CD4-positive, alpha-beta T cell treated with Interleukin-10 for 1 hour (primary cell): ENCODE data around the gene UFSP2.

Experiments
- DNase-seq: peaks from one replicate; pipeline ENCODE4 v3.0.0-alpha.2; 2020

The UFSP2 gene

DNA sequence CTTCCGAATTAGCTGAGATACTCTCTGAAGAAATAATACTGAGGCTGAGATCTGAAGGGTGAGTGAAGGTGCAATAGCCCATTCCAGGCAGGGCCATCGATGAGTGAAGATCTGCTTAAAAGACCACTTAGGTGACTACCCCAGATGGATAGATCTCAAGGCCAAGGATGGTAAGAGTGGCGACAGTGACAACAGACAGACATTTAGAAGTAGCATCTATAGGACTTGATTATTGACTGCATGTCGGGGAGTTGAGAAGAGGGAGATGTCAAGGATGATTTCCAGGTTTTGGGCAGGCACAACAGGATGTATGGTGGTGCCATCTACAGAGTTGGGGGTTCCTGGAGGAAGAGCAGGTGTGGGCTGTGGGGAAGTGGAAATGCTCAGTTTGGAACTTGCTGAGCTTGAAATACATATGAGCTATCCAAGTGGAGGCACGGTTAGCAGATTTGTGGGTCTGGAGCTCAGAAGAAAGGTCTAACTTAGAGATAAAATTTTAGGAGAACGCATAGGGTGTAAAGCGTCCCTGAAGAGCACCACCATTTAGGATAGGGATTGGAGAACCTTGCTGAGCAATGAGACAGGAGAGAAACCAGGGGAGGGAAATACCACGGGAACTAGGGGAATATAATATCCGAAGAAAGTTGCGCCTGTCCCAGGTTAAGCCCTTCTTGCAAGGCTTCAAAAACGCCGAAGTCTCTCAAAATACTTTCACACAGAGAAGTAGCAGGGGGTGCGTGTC, 688 bp downstream of the UFSP2 start:
- DNase-seq = no peak

DNA sequence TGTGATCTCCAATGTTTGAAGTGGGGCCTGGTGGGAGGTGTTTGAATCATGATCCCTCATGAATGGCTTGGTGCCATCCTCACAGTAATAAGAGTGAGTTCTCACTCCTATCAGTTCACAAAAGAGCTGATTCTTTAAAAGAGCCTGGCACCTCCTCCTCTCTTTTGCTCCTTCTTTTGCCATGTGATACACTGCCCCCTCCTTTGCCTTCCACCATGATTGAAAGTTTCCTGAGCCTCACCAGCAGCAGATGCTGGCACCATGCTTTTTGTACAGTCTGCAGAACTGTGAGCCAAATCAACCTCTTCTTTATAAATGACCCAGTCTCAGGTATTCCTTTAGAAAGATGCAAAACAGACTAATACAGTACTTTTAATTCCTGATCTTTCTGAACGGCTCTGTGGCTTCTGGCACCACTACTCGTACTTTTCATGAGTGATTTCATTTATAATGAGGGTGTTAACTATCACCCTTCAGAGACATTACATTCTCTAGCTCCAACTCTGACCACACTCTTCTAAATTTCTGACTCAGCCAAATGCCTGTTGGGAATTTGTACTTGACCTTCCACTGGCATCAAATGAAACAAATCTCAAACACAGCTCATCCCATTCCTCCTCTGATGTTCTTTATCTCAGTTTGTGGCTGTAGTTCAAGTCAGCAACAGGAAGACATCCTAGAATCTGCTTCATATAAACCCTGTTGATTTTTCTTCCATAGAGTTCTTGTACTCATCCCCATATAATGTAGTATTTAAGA, 4.2 kb downstream of the UFSP2 start:
- no peak for DNase-seq

DNA sequence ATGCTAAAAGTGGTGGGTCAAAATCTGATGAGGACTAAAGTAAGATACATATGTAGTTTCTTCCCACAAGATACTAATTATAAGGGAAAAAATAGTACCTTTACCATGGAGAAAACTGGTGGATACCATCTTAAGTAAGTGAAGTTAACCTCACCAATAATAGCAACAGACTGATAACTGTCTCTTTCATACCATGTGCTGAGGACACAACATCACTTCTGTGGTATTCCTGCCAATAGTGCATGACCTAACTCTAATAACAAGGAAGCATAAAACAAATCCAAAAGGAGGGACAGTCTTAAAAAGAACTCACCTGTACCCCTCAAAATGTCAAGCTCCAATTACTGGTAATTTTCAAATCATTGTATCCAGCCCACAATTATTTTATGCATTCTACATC, 8.8 kb downstream of the UFSP2 start:
- DNase-seq = no peak

DNA sequence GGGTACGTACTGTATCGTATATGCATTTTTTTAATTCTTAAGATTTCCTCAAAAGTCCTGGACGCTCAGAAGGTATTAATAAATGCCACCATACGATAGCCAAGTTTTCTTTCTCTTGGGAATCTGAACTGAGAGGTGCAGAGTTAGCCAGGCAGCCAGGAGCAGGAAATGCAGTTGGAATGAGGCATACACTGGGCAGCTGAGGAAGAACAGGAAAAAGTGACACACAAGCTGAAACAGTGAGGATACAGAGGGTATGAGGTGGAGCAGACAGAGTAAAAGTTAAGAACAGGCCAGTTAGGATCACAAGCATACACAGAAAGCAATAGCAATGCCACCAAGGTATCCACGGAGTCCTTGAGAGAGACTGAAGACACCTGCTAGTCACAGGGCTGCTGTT, 13.4 kb downstream of the UFSP2 start:
- no peak for DNase-seq

DNA sequence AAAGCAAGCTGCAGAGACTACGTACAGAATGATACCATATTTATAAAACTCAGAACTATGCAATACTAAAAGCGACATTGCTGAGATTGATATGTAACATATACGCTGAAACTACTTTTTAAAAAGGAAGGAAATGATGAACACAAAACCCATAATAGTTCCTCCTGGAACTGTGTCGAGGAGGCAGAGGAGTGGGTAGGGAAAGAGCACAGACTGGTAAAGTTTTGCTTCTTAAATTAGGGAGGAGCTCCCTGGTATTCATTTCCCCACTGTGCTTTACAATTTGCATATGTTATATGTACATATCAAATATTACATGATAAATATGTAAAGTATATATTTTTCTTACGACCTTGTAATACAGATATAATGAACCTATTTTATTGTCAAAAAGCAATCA, 13.9 kb downstream of the UFSP2 start:
- DNase-seq = no peak

DNA sequence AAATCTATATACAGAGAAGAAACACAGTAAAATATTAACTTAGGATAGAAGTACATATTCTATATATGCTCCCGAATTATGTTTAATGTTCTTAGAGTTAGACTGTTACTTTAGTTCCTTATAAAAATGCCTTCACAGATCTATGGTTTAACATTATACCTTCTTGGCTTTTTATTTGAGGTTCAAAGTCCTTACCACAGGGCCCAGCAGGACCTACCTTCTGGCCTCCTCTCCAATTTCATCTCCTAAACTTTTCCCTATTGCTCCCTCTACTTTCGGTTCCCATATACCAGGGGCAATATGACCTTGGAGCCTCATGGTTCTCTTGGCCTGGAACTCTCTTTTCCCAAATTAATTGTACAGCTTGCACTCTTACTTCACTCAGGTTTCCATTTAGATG, 17.3 kb downstream of the UFSP2 start:
- no peak for DNase-seq

DNA sequence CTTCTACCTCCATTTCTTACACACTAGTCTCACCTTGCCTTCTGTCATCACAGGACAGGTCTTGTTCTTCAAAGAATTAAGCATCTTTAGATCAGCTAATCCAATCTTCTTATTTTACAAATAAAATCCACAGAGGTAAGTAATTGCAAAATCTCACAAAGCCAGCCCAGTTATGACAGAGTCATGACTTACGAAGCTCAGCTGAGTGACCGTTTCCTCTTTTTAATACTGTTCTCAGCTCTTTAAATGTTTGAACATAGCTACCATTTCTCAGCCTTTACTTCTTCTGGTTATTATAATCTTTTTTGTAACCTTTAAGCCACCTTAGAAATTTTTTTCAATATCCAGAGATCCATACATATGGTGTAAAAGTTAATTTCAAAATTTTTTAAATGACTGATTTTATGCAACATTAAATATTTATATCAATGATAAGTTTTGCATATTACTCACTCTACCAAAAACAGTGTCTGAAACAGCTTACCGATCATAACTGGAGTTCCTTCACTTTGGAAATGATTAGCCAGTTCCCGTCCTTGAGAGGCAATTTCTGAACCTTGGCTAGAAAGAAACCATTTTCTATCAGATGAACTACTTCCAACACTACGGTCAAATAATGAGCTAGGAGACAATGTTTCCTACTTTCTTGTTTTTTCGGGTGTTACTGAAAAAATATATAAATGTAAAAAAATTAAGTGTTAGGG, 20.3 kb downstream of the UFSP2 start:
- DNase-seq = no peak

DNA sequence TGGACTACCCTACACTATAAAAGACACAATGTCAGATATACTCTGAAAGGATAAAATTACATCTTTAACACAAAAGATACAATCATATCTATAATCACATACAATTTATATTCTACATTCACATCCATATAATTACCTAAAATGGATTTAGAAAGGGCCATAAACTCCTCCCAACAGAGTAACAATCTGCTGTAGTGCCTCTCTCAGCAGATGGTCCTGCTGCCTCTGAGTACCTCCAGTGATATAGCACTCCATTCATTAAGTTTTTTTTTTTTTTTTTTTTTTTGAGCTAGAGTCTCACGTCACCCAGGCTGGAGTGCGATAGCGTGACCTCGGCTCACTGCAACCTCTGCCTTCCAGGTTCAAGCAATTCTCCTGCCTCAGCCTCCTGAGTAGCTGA, 21.7 kb downstream of the UFSP2 start:
- no peak for DNase-seq

DNA sequence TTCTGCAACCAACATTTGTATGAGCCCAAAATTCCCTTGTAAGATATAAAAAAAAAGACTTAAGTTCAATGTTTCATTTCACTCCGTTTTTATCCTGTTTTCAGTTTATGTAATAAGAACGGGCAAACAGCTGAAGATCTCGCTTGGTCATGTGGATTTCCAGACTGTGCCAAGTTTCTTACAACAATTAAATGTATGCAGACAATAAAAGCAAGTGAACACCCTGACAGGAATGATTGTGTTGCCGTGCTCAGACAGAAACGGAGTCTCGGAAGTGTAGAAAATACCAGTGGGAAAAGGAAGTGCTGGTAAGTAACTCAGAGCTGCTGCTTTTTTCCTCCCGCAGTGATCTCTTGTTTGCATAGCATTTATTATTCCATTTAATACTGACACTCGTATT, 26.3 kb downstream of the UFSP2 start:
- DNase-seq = no peak

DNA sequence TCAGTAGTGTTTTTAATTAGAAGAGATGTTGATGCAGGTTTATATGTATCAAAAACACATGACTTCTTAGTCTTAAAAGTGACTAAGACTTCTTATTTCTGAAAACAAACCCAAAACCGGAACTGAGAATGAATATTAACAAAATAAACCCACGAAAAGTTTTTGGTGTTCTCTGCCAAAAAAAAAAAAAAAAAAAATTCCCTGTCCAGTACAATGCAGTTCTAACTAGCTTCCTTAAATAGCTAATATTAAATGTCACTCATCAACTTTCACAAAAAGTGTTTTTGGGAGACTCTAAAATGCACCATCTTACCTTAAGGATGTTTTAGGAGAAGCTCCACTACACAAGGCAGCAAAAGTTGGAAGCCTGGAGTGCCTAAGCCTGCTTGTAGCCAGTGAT, 27.1 kb downstream of the UFSP2 start:
- DNase-seq = no peak

DNA sequence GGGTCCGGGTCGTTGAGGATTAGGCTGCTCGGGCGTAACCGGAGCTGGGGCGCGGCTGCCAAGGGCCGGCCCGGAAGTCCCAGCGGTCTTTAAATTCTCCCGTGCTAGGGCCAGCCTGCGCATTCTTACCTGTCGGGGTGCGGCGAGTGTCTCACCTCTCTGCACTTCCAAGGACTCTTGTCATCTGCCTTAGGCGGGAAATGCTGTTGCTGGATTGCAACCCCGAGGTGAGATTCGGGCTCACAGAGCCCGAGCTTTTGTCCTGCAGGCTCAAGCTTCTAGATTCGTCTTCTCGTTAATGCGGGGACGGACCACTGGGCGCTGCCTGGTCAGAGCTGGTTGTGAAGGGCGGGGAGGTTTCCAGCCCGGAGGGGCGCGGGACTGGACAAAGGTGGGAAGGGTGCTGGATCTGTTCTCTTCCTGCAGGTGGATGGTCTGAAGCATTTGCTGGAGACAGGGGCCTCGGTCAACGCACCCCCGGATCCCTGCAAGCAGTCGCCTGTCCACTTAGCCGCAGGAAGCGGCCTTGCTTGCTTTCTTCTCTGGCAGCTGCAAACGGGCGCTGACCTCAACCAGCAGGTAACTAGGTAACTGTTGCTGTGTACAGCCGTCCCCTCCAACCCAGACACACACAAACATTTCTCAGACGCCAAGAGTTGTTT, 28.9 kb downstream of the UFSP2 start, which contains the start of gene ANKRD37:
TSS of gene ANKRD37 (plus strand) at position 118 of the 662 bp plus-strand sequence. CDS start at position 201, 83 bp downstream.
- DNase-seq = no peak

DNA sequence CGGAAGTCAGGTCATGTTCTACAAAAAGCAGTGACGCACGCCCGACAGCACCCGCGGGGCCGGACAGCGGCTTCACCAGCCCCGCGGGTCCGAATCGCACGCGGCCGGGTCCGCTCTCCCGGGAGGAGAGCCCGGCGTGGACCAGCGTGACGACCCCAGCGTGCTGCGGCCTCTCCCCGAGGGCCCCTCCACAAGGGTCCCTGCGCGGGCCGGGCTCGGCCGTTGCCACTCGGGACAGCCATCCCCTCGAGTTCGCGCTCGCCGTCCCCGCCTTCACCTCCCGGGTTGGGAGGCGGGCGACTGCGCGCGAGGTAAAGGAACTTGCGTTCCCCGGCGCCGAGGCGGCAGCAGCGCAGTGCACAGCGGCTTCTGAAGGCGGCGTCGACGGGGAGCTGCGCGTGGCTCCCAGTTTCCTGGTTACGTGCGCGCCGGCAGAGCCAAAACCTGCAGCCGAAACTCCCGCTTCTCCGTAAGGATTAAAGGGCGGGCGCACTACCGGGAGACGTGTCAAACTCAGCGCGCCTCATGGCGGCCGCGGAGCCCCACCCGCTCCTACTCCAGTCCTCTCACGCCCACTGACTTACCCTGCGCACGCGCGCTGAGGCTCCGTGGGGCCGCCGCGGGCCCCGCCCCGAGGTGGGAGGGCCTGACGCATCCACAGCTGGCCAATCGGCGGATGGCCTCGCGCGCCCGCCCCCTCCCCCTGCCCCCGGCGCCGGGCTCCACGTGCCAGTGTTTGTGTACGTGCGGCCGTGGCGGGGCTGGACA, 29.6 kb downstream of the UFSP2 start:
- DNase-seq = peak; percentile 98

DNA sequence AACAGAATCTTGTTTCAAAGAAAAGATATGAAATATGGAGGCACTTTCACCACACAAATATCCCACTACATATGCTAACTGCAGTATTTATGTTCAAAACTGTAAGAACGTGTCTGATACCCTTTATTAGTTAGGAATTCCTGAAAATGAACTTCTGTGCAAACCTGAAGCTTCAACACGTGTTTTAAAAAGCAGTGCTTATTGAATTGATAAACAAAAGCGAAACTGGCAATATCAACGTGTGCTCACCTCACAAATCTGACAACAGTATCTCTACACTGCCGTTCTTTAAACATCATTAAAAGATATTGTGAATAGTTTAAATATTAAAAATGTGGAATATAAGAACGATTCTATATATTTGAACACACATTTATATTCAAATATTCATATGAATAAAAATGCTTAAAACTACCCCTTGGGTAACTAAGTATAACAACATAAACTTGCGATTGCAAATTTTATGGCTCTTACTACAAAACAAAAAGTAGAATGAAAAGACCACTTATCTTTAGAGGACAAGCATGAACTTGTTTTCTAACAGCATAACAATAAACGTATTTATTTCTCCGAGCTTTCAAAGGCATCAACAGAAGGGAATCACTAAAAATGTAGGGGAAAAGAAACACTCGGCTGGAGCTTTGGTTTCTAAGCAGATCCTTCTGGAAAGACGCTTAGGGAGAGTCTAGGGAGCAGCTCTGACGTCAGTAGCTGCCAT, 30.4 kb downstream of the UFSP2 start, which contains the start of gene LRP2BP:
TSS of gene LRP2BP (minus strand) at position 687 of the 718 bp plus-strand sequence. CDS start 17,738 bp downstream, outside the sequence.
- peak; percentile 43 for DNase-seq

DNA sequence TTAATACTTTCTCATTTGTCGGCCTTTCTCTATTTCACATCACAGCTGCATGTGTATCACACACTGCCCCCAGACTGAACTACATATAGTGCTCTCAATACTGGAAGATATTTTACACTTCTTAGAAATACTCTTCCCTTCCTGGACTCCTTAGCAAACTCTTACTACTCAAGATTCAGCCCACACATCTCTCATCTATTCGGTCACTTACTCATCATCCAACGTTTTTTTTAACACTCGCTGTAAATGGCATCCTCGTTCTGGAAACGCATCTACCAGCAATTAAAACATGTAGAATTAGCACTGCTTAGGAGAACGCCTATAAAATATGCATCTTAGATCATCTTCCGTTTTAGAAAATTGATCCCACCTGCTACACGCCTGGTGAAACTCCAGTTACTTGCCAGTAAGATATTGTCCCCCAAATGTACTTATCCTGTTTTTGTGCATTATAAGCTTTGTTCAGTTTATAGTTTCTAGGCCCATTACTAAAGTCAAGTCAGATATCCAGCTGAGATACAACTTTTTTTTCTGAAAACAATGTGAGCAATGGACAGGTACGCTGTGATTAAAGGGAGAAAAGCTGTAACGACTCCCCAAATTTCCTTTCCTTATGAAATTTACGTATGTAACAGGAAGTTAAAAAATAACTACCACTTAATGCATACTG, 31.1 kb downstream of the UFSP2 start:
- DNase-seq = peak; percentile 11

DNA sequence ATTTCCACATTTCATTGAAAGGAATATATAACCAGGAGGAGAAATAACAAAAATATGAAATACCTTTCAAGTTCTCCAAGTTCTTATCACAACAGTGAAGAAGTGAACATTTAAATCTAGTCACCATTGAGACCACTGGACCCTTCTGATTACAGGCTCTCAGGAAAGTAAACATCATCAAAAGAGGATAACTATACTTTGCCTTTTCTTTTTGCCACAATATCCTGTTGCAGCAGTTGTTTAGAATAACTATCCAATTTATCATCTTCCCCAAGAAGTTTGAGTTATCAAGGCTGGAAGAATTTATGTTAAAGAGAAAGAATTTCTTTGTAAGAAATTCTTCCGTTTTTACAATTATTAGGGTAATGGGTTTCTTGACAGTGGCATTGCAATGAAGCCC, 33.6 kb downstream of the UFSP2 start:
- no peak for DNase-seq

DNA sequence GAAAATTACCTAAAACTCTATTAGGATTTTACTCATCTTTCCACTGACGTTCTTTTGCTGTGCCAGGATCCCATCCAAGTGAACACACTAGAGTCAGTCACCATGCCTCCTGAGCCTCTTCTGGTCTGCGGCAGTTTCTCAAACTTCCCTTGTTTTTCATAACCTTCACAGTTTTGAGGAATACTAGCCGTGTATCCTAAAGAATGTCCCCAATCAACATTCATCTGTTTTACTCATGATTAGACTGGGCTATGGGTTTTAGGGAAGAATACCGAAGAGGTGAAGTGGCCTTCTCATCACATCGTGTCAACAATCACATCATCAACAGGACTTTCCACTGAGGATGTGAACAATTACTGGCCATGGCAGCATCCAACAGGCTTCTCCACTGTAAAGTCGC, 34.8 kb downstream of the UFSP2 start:
- no peak for DNase-seq

DNA sequence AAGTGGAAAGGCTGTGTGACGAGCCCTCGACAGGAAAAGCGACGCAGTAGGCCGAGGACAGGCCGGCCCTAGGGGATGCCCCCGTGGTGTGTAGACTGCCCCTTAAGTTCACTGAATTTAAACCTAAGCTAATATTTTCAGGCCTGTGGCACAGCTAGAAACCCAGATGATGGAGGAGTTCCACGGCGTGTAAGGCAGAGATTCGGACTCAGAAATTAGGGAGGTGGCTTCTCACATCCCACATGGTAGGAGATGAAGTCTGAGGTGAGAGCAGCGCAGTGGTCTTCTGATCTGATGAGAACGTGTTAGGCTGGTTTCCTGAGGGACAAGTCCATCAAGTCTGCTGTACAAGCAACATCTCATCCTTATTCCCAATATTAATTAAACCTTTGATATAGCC, 37.8 kb downstream of the UFSP2 start:
- DNase-seq = no peak

DNA sequence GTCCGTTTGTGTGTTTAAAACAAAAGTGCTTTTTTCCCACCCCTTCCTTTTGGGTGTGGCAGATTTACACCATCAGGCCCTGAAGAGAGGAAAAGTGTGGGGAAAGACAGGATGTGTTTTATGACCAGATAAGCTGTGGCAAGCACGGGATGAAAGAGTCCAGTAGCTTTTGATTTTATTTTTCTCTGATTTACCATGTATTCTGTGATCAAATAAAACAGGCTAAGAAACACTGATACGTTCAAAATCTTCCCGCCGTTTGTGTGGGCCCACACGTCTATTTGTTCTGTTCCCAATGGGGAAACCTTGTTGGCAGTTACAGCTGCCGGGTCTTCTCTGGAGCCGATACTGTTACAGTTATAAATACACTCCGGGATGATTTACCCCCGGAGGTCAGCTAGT, 40.8 kb downstream of the UFSP2 start:
- no peak for DNase-seq

DNA sequence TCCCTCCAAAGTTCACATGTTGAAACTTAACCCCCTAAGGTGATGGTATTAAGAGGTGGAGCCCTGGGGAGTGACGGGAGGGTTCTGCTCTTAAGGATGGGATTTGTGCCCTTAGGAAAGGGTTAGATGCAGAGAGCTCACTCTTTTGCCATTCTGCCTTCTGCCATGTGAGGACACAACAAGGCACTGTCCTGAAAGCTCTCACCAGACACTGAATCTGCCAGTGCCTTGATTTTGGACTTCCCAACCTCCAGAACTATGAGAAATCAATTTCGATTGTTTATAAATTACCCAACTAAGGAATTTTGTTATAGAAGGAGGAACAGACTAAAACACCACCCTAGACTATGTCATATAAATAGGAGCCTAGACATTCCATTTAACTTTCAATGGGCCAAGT, 41.7 kb downstream of the UFSP2 start:
- DNase-seq = no peak

DNA sequence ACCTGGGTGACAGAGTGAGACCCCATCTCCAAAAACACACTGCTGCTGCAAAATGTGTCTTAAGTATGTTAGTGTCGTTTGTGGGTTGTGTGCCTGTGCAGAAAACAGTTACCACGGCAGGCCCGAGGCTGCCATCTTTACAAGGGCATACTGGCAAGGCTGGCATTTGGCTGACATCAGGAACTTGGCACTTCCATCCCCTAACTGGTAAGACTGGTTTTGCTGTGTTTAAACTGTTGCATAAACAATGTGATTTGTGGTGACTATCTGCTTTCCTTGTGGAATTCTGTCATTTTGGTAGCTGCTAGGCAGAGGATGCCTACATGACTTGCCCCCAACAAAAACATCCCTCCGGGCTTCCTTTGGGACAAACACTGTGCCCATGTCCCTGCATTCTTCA, 42.3 kb downstream of the UFSP2 start:
- no peak for DNase-seq

DNA sequence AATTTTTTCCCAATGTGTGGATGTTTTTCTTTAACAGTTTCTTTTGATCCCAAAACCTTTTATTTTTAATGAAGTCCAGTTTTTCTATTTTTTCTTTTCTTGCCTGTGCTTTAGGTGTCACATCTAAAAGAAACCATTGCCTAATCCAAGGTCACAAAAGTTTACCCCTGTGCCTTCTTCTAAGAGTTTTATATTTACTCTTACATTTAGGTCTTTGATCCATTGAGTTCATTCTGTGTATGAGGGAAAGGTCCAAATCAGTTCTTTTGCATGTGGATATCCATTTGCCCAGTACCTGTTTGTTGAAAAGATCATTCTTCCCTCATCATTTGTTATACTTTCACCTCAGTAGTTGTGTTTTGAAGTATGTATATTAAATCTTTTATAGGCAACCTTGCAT, 43.0 kb downstream of the UFSP2 start:
- no peak for DNase-seq
